A549 (cell line): ENCODE results near the gene PCID2. TPM values are rescaled to one million over a fixed set of nuclear protein-coding genes. Genes with fewer than 3 reads are reported as not detected.
A peak's percentile ranks its signal among the peaks of the same experiment; 100 is the strongest.

Source experiments
- ATAC-seq, 2 experiments: fragments of 200-7000 bp in 1 of 2; fragments of >200 bp in 1 of 2; cut with Nextera tagmentation in 1 of 2; cut with Tn5 transposase in 1 of 2; 3 replicates each; pipeline versions ENCODE4 v1.8.0 to v1.9.1; 2018 to 2020; ENCODE audit warnings: mild to moderate bottlenecking in 1 of 2, moderate library complexity in 1 of 2
- CTCF ChIA-PET: fragments of 300-600 bp; sonication (Branson Sonifier 250); formaldehyde crosslinking; extraction: SDS; loops from one replicate; lab custom pipeline; 2021; ENCODE audit warnings: antibody characterized with exemption, inconsistent platforms; lab: Yijun Ruan, JAX
- POLR2A ChIA-PET: fragments of 350-600 bp; formaldehyde crosslinking; extraction: SDS; loops from one replicate; lab custom pipeline; 2021; ENCODE audit warnings: antibody characterized with exemption, inconsistent platforms; lab: Yijun Ruan, JAX
- DNase-seq, 2 experiments: peaks; one replicate each; pipeline versions ENCODE4 v3.0.0 to v3.0.0-alpha.2; 2011 to 2016; ENCODE audit warnings: low read depth in 1 of 2, low spot score in 1 of 2
- FAIRE-seq: peaks from 2 replicates; lab custom pipeline; 2011; peaks lifted over from hg19 to GRCh38; lab: Jason Lieb, UNC
- H3K27ac ChIP-seq, 2 experiments: fragments of >200 bp; sonication (Bioruptor Twin); formaldehyde crosslinking; 3 replicates each; pipeline ENCODE4 v1.5.1; 2016 to 2017
- H3K4me1 ChIP-seq: fragments of >200 bp; sonication (Bioruptor Twin); formaldehyde crosslinking; 3 replicates; pipeline ENCODE4 v1.6.1; 2016
- H3K4me2 ChIP-seq: fragments of >200 bp; sonication (Bioruptor Twin); formaldehyde crosslinking; 3 replicates; pipeline ENCODE4 v1.6.1; 2016
- H3K4me3 ChIP-seq: fragments of >200 bp; sonication (Bioruptor Twin); formaldehyde crosslinking; 3 replicates; pipeline ENCODE4 v1.5.1; 2016
- H3K9me3 ChIP-seq: fragments of >200 bp; sonication (Bioruptor Twin); formaldehyde crosslinking; 3 replicates; pipeline ENCODE4 v1.6.1; 2016
- BHLHE40 ChIP-seq: IDR thresholded peaks from 2 replicates; pipeline ENCODE4 v1.6.1; 2012; ENCODE audit warnings: low read depth, low read length, inconsistent platforms
- CBX2 ChIP-seq: fragments of 200-600 bp; sonication (generic); IDR thresholded peaks from 2 replicates; pipeline ENCODE4 v1.6.1; 2016; ENCODE audit warnings: low read depth, mild to moderate bottlenecking, borderline replicate concordance
- CHD2 ChIP-seq: fragments of 150-350 bp; IDR thresholded peaks from 2 replicates; pipeline ENCODE4 v1.6.1; 2014; ENCODE audit warnings: low read length; ENCODE audit not compliant: partially characterized antibody
- ESRRA ChIP-seq: fragments of 150-350 bp; IDR thresholded peaks from 2 replicates; pipeline ENCODE4 v1.6.1; 2014; ENCODE audit warnings: mild to moderate bottlenecking, low read length, borderline replicate concordance
- FOSL2 ChIP-seq, 2 experiments: fragments of 450-650 bp in 1 of 2; fragments of >200 bp in 1 of 2; sonication (Bioruptor Twin) in 1 of 2; formaldehyde crosslinking; IDR thresholded peaks; 2 replicates each; pipeline versions ENCODE4 v1.5.0 to v1.6.1; 2016 to 2020; ENCODE audit warnings: mild to moderate bottlenecking in 1 of 2, moderate library complexity in 1 of 2
- FOXS1 ChIP-seq: fragments of 250-450 bp; sonication (Bioruptor Pico); IDR thresholded peaks from 2 replicates; pipeline ENCODE4 v1.5.0; 2020; ENCODE audit warnings: mild to moderate bottlenecking, moderate library complexity
- HES2 ChIP-seq: fragments of >200 bp; sonication (Bioruptor Twin); formaldehyde crosslinking; IDR thresholded peaks from 2 replicates; pipeline ENCODE4 v1.6.1; 2016
- HOXB13 ChIP-seq: fragments of 250-450 bp; sonication (Bioruptor Pico); IDR thresholded peaks from 2 replicates; pipeline ENCODE4 v1.5.0; 2020; ENCODE audit warnings: low read depth, mild to moderate bottlenecking, moderate library complexity
- JUN ChIP-seq, 2 experiments: fragments of >200 bp; sonication (Bioruptor Twin); formaldehyde crosslinking; IDR thresholded peaks; 2 replicates in 1 of 2; 3 replicates in 1 of 2; pipeline ENCODE4 v1.6.1; 2016 to 2017
- MAFK ChIP-seq: fragments of 450-650 bp; IDR thresholded peaks from 2 replicates; pipeline ENCODE4 v1.6.1; 2014; ENCODE audit not compliant: partially characterized antibody
- PHF8 ChIP-seq: fragments of 200-600 bp; sonication (generic); IDR thresholded peaks from 2 replicates; pipeline ENCODE4 v1.6.1; 2016; ENCODE audit warnings: low read depth, mild to moderate bottlenecking, antibody characterized with exemption, moderate library complexity, borderline replicate concordance
- POLR2A ChIP-seq: IDR thresholded peaks from 2 replicates; pipeline ENCODE4 v1.6.1; 2012; ENCODE audit warnings: mild to moderate bottlenecking, low read length
- TP53 ChIP-seq: fragments of 250-450 bp; sonication (Bioruptor Pico); IDR thresholded peaks from 2 replicates; pipeline ENCODE4 v1.5.0; 2021; ENCODE audit warnings: mild to moderate bottlenecking, moderate library complexity
- WGBS: methylation state at CpG from one replicate; pipeline ENCODE4 v1.1.6; 2017; ENCODE audit errors: missing lambda C conversion rate; 5-methylcytosine and 5-hydroxymethylcytosine counted together
- polyA plus RNA-seq, 4 experiments: library from polyadenylated mRNA; depleted of rRNA in 3 of 4; stranded (reverse); fragments of >200 nt; fragmentation: RNase III in 1 of 4; extraction: RNeasy Plus Mini Kit Qiagen cat#74134 plus additional on column Dnase treatment in 1 of 4; gene quantifications; 2 replicates in 3 of 4; 3 replicates in 1 of 4; pipeline ENCODE4 v1.2.3, GENCODE V29; 2011 to 2017
- TF ChIP-seq, protein P1 (sequence below): fragments of 250-450 bp; sonication (Bioruptor Pico); IDR thresholded peaks from 2 replicates; pipeline ENCODE4 v1.5.0; 2021; ENCODE audit warnings: mild to moderate bottlenecking, moderate library complexity, borderline replicate concordance
- TF ChIP-seq, protein P2 (sequence below): IDR thresholded peaks from 2 replicates; pipeline ENCODE4 v1.6.1; 2012; ENCODE audit warnings: low read depth, borderline replicate concordance
- TF ChIP-seq, protein P3 (sequence below): fragments of >200 bp; sonication (Bioruptor Twin); formaldehyde crosslinking; IDR thresholded peaks from 3 replicates; pipeline ENCODE4 v1.6.1; 2016

Gene PCID2
- polyA plus RNA-seq, 2 of the 4 experiments (the other 2 are of a cell fraction): 37.7 to 68.7 TPM

DNA sequence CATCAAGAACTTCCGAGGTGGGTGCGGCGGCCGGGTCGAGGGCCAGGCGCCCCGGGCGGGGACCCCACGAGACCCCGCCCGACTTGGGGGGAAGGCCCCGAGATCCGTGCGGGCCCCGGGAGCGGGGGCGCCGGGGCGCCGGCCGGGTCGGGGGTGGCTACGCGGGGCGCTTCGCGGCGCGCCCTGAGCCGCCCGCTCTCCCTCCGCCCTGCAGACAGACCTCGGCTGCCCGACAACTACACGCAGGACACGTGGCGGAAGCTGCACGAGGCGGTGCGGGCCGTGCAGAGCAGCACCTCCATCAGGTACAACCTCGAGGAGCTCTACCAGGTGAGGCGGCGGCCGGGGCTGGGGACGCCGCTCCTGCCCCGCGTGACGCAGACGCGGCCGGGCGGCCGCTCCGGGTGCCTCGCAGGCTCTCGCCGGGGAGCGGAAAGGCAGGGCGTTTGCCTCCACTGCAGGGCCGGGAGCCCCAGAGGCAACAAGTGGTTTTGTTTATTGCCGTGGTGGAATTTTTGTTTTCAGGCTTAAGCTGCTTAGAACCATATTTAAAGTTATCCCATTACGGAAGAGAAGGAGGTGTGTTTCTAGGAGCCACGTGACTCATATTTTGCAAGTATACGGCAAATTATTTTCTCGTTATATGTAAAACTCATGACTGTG lies 1.4 kb upstream of the PCID2 start (continued):
- 0 out of 2 replicates have a peak, but pooled peaks have one; percentile 33 for TF ChIP-seq TP53
- TF ChIP-seq, all 56 proteins: peak for 7

GRCh38 chr13:113209336-113209758 lies 878 bp upstream of the PCID2 start, which contains the start of gene CUL4A:
Gene CUL4A (plus strand): TSS chr13:113209613. CDS start chr13:113209628, 15 bp downstream.
- WGBS: no CpG with 5 or more reads among the region's 66 CpGs

DNA sequence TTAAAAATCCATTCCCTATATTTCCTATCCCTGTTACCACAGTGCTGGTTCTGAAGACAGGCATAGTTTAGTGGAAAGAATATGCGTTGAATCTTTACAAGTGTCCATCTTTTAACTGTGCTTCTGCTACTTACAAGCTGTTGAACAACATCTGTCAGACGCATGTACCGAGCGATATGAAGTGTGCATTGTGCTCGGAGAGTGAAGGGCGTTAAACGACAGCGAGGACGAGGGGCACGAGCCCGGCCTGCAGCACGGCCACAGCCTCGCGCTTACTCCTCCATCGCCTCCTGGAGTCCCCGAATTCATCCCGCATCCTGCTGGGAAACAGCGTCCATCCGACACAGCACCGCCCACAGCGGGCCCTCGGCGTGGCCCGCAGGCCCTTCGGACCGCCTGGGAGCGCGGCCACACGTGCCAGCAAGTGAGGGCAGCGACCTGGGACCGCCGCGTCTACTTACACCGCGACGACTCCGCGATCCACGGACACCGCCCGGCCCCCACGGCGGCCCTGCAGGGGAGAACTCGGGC lies 514 bp downstream of the PCID2 start:
- Histone ChIP-seq H3K27ac (peak overlapping the region; percentile 100), H3K9me3 (no peaks in the 10 kb centered on the region), H3K4me2 (peak overlapping the region; percentile 86), H3K4me1 (peaks cover 38% of the 10 kb centered on the region), H3K4me3 (peak overlapping the region; percentile 99)
- POLR2A ChIA-PET: interaction anchor here (2.8 kb wide), 1 partner anchor 21 kb away, joined by 18 read pairs; no protein-coding TSS in a partner anchor
- peak in 1 of 2 experiments; percentile 28 for DNase-seq
- FAIRE-seq: no peak
- peak; percentile 32 to 70 for ATAC-seq
- WGBS: 2% methylated on average over 13 of the region's 44 CpGs
- TF ChIP-seq BHLHE40 (no peak), CHD2 (no peak), CBX2 (no peak), MAFK (no peak), HES2 (no peak)
- TF ChIP-seq, protein P1, sequence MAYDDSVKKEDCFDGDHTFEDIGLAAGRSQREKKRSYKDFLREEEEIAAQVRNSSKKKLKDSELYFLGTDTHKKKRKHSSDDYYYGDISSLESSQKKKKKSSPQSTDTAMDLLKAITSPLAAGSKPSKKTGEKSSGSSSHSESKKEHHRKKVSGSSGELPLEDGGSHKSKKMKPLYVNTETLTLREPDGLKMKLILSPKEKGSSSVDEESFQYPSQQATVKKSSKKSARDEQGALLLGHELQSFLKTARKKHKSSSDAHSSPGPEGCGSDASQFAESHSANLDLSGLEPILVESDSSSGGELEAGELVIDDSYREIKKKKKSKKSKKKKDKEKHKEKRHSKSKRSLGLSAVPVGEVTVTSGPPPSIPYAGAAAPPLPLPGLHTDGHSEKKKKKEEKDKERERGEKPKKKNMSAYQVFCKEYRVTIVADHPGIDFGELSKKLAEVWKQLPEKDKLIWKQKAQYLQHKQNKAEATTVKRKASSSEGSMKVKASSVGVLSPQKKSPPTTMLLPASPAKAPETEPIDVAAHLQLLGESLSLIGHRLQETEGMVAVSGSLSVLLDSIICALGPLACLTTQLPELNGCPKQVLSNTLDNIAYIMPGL (CRISPR knock-in tag): no peak
- CTCF ChIA-PET: interaction anchor here (0.7 kb wide), 2 partner anchors 81 to 96 kb away, joined by 3 read pairs; no protein-coding TSS in a partner anchor

More at GRCh38 chr13:113209336-113209758, 878 bp upstream of the PCID2 start, which contains the start of gene CUL4A:
- FAIRE-seq (no peak), DNase-seq (peak; percentile 38 to 76), ATAC-seq (peak; percentile 73 to 74)
- Histone ChIP-seq H3K4me2 (peak within 1 kb of the TSS; percentile 97), H3K9me3 (no peaks in the 10 kb centered on the region), H3K4me3 (peak within 1 kb of the TSS; percentile 99), H3K27ac (peak within 1 kb of the TSS; percentile 100), H3K4me1 (peaks cover 38% of the 10 kb centered on the region)
- POLR2A ChIA-PET: interaction anchor here (1.0 to 2.8 kb wide), 8 partner anchors 10 to 239 kb away, joined by 3 to 18 read pairs (median 4); partner anchors contain the start of genes GRTP1 and LAMP1
- TF ChIP-seq HOXB13 (CRISPR knock-in tag): no peak
- 0 out of 2 replicates have a peak, but pooled peaks have one; percentile 9 for TF ChIP-seq PHF8
- peak; percentile 42 for TF ChIP-seq POLR2A
- TF ChIP-seq ESRRA: no peak
- TF ChIP-seq FOSL2 (IDR thresholded peaks at IDR 0.05): no peak
- TF ChIP-seq FOSL2 (CRISPR knock-in tag; IDR thresholded peaks at IDR 0.05): no peak
- TF ChIP-seq JUN (IDR thresholded peaks at IDR 0.05): no peak
- TF ChIP-seq, protein P2, sequence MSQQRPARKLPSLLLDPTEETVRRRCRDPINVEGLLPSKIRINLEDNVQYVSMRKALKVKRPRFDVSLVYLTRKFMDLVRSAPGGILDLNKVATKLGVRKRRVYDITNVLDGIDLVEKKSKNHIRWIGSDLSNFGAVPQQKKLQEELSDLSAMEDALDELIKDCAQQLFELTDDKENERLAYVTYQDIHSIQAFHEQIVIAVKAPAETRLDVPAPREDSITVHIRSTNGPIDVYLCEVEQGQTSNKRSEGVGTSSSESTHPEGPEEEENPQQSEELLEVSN: no peak
- no peak for TF ChIP-seq FOXS1 (CRISPR knock-in tag)
- TF ChIP-seq, protein P3, sequence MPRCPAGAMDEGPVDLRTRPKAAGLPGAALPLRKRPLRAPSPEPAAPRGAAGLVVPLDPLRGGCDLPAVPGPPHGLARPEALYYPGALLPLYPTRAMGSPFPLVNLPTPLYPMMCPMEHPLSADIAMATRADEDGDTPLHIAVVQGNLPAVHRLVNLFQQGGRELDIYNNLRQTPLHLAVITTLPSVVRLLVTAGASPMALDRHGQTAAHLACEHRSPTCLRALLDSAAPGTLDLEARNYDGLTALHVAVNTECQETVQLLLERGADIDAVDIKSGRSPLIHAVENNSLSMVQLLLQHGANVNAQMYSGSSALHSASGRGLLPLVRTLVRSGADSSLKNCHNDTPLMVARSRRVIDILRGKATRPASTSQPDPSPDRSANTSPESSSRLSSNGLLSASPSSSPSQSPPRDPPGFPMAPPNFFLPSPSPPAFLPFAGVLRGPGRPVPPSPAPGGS: 0 out of 3 replicates have a peak, but pooled peaks have one; percentile 28
- CTCF ChIA-PET: interaction anchor here (1.6 kb wide), 1 partner anchor 53 kb away, joined by 4 read pairs; no protein-coding TSS in a partner anchor
